ENCODE measurements around the gene IDUA.
"Not testable (repeated sequence)": the region's sequence is repeated elsewhere in the genome, so short reads cannot be mapped to it uniquely, and the experiment has no call there.

IDUA gene

GRCh38 chr4:1042352-1043055 lies 55.7 kb downstream of the IDUA start:
- Histone ChIP-seq H3K9me3 (ENCODE audit: insufficient read depth, low read depth, low read length) (no peaks in the 10 kb centered on the region), H3K36me3 (ENCODE audit: insufficient read depth, low read length) (no peaks in the 10 kb centered on the region), H3K27ac (ENCODE audit: low read depth, low read length) (no peak overlapping the region), H3K4me3 (ENCODE audit: low read length) (no peak overlapping the region), H3K27me3 (ENCODE audit: insufficient read depth, low read length) (peaks cover 30% of the 10 kb centered on the region), H3K9ac (ENCODE audit: low read depth, low read length) (no peak overlapping the region), H3K4me1 (ENCODE audit: insufficient read depth, low read length) (peaks cover 20% of the 10 kb centered on the region)
- 97% methylated on average over 17 of the region's 17 CpGs for WGBS

- Histone ChIP-seq H3K9ac (ENCODE audit: low read depth, low read length) (no peak overlapping the region), H3K27ac (ENCODE audit: low read depth, low read length) (peak overlapping the region; percentile 50), H3K4me3 (ENCODE audit: low read length) (no peak overlapping the region), H3K27me3 (ENCODE audit: insufficient read depth, low read length) (peaks cover 30% of the 10 kb centered on the region), H3K4me1 (ENCODE audit: insufficient read depth, low read length) (peaks cover 20% of the 10 kb centered on the region), H3K36me3 (ENCODE audit: insufficient read depth, low read length) (no peaks in the 10 kb centered on the region), H3K9me3 (ENCODE audit: insufficient read depth, low read depth, low read length) (no peaks in the 10 kb centered on the region)
- WGBS = 72% methylated on average over 7 of the region's 7 CpGs
These were observed 56.3 kb downstream of the IDUA start for GRCh38 chr4:1043162-1043561.

- WGBS = 36% methylated on average over 36 of the region's 36 CpGs
- Histone ChIP-seq H3K4me3 (ENCODE audit: low read length) (no peak overlapping the region), H3K36me3 (ENCODE audit: insufficient read depth, low read length) (no peaks in the 10 kb centered on the region), H3K9ac (ENCODE audit: low read depth, low read length) (peak overlapping the region; percentile 68), H3K27me3 (ENCODE audit: insufficient read depth, low read length) (peaks cover 30% of the 10 kb centered on the region), H3K27ac (ENCODE audit: low read depth, low read length) (peak overlapping the region; percentile 62), H3K9me3 (ENCODE audit: insufficient read depth, low read depth, low read length) (no peaks in the 10 kb centered on the region), H3K4me1 (ENCODE audit: insufficient read depth, low read length) (peaks cover 20% of the 10 kb centered on the region)
These were observed 57.0 kb downstream of the IDUA start for GRCh38 chr4:1043651-1044468.

GRCh38 chr4:1044469-1045192 lies 57.8 kb downstream of the IDUA start:
- WGBS = 91% methylated on average over 12 of the region's 12 CpGs
- Histone ChIP-seq H3K36me3 (ENCODE audit: insufficient read depth, low read length) (no peaks in the 10 kb centered on the region), H3K4me3 (ENCODE audit: low read length) (no peak overlapping the region), H3K9me3 (ENCODE audit: insufficient read depth, low read depth, low read length) (no peaks in the 10 kb centered on the region), H3K27ac (ENCODE audit: low read depth, low read length) (peak overlapping the region; percentile 62), H3K27me3 (ENCODE audit: insufficient read depth, low read length) (peaks cover 35% of the 10 kb centered on the region), H3K4me1 (ENCODE audit: insufficient read depth, low read length) (peaks cover 20% of the 10 kb centered on the region), H3K9ac (ENCODE audit: low read depth, low read length) (peak overlapping the region; percentile 68)

- WGBS = 90% methylated on average over 14 of the region's 14 CpGs
- Histone ChIP-seq H3K36me3 (ENCODE audit: insufficient read depth, low read length) (no peaks in the 10 kb centered on the region), H3K4me1 (ENCODE audit: insufficient read depth, low read length) (peaks cover 17% of the 10 kb centered on the region), H3K27ac (ENCODE audit: low read depth, low read length) (no peak overlapping the region), H3K27me3 (ENCODE audit: insufficient read depth, low read length) (peaks cover 36% of the 10 kb centered on the region), H3K9ac (ENCODE audit: low read depth, low read length) (no peak overlapping the region), H3K4me3 (ENCODE audit: low read length) (no peak overlapping the region), H3K9me3 (ENCODE audit: insufficient read depth, low read depth, low read length) (no peaks in the 10 kb centered on the region)
These were observed 58.4 kb downstream of the IDUA start for GRCh38 chr4:1045193-1045594.

GRCh38 chr4:1045595-1046201 lies 58.9 kb downstream of the IDUA start:
- Histone ChIP-seq H3K27me3 (ENCODE audit: insufficient read depth, low read length) (peaks cover 41% of the 10 kb centered on the region), H3K4me1 (ENCODE audit: insufficient read depth, low read length) (peaks cover 17% of the 10 kb centered on the region), H3K9ac (ENCODE audit: low read depth, low read length) (no peak overlapping the region), H3K9me3 (ENCODE audit: insufficient read depth, low read depth, low read length) (no peaks in the 10 kb centered on the region), H3K27ac (ENCODE audit: low read depth, low read length) (no peak overlapping the region), H3K36me3 (ENCODE audit: insufficient read depth, low read length) (no peaks in the 10 kb centered on the region), H3K4me3 (ENCODE audit: low read length) (no peak overlapping the region)
- WGBS = 76% methylated on average over 35 of the region's 36 CpGs

GRCh38 chr4:1046581-1047011 lies 59.8 kb downstream of the IDUA start:
- whole genome bisulfite sequencing = 9% methylated on average over 29 of the region's 29 CpGs
- H3K27me3 ChIP-seq (ENCODE audit: insufficient read depth, low read length) = peaks cover 42% of the 10 kb centered on the region
- H3K36me3 ChIP-seq (ENCODE audit: insufficient read depth, low read length); H3K9me3 ChIP-seq (ENCODE audit: insufficient read depth, low read depth, low read length); H3K27ac ChIP-seq (ENCODE audit: low read depth, low read length); H3K9ac ChIP-seq (ENCODE audit: low read depth, low read length): not testable (repeated sequence)
- H3K4me1 ChIP-seq (ENCODE audit: insufficient read depth, low read length) = peaks cover 15% of the 10 kb centered on the region
- peak overlapping the region; percentile 18; the same call in 1 of the 2 replicates for H3K4me3 ChIP-seq (ENCODE audit: low read length)

- peak overlapping the region; percentile 18; the same call in 1 of the 2 replicates for H3K4me3 ChIP-seq (ENCODE audit: low read length)
- H3K27me3 ChIP-seq (ENCODE audit: insufficient read depth, low read length) = peaks cover 44% of the 10 kb centered on the region
- H3K27ac ChIP-seq (ENCODE audit: low read depth, low read length) = no peak overlapping the region
- H3K9me3 ChIP-seq (ENCODE audit: insufficient read depth, low read depth, low read length) = no peaks in the 10 kb centered on the region
- H3K9ac ChIP-seq (ENCODE audit: low read depth, low read length) = no peak overlapping the region
- peaks cover 12% of the 10 kb centered on the region for H3K4me1 ChIP-seq (ENCODE audit: insufficient read depth, low read length)
- 82% methylated on average over 41 of the region's 41 CpGs for WGBS
- H3K36me3 ChIP-seq (ENCODE audit: insufficient read depth, low read length) = no peaks in the 10 kb centered on the region
These were observed 60.5 kb downstream of the IDUA start for GRCh38 chr4:1047106-1047975.

GRCh38 chr4:1047976-1048772 lies 61.3 kb downstream of the IDUA start:
- Histone ChIP-seq H3K4me1 (ENCODE audit: insufficient read depth, low read length) (peaks cover 10% of the 10 kb centered on the region), H3K9ac (ENCODE audit: low read depth, low read length) (no peak overlapping the region), H3K27me3 (ENCODE audit: insufficient read depth, low read length) (peaks cover 52% of the 10 kb centered on the region), H3K36me3 (ENCODE audit: insufficient read depth, low read length) (no peaks in the 10 kb centered on the region), H3K9me3 (ENCODE audit: insufficient read depth, low read depth, low read length) (no peaks in the 10 kb centered on the region), H3K27ac (ENCODE audit: low read depth, low read length) (no peak overlapping the region), H3K4me3 (ENCODE audit: low read length) (no peak overlapping the region)
- 87% methylated on average over 34 of the region's 34 CpGs for WGBS
